Stimulated activated CD8-positive, alpha-beta memory T cell treated with anti-CD3 and anti-CD28 coated beads, Interleukin-2, amount 100 ng/mL, for 1 hour (primary cell): Measurements from ENCODE around the gene TYW1B.
"Not testable (repeated sequence)": the region's sequence is repeated elsewhere in the genome, so short reads cannot be mapped to it uniquely, and the experiment has no call there.

Experiments used
- DNase-seq, 2 donors: peaks; one replicate each; pipeline ENCODE4 v3.0.0-alpha.2; 2020; ENCODE audit warnings: low read depth in 2 of 2

The TYW1B gene

GRCh38 chr7:72555238-72555637 lies 272.8 kb downstream of the TYW1B start:
- not testable (repeated sequence) for DNase-seq

- not testable (repeated sequence) for DNase-seq
These were observed 273.6 kb downstream of the TYW1B start for GRCh38 chr7:72554401-72554800.

- not testable (repeated sequence) for DNase-seq
These were observed 277.5 kb downstream of the TYW1B start for GRCh38 chr7:72550454-72550853.

- not testable (repeated sequence) for DNase-seq
These were observed 281.3 kb downstream of the TYW1B start for GRCh38 chr7:72546586-72547237.

DNA sequence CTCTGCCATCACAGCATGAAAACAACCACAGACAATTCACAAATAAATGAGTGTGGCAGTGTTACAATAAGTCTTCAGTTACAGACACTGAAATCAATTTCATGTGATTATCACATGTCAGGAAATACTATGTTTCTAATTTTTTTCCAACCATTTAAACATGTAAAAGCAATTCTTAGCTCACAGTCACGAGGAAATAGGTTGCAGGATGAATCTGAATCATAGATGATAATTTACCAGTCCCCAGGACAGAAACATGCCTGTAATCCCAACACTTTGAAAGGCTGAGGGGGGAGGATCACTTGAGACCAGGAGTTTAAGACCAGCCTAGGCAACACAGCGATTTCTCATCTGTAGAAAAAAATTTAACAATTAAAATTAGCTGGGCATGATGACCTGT lies 283.5 kb downstream of the TYW1B start:
- not testable (repeated sequence) for DNase-seq

DNA sequence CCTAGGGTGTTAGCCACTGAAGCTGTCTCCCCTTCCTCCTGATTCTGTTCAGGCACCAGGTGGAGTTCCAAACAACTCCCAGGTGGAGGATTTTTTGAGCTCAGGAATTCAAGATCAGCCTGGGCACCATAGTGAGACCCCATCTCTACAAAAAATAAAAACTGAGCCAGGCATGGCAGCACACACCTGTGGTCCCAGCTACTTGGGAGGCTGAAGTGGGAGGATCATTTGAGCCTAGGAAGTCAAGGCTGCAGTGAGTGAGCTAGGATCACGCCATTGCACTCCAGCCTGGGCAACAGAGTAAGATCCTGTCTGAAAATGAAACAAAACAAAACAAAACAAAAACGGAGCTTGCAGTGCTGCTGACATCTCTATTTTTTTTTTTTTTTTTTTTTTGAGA lies 287.1 kb downstream of the TYW1B start:
- no peak for DNase-seq

DNA sequence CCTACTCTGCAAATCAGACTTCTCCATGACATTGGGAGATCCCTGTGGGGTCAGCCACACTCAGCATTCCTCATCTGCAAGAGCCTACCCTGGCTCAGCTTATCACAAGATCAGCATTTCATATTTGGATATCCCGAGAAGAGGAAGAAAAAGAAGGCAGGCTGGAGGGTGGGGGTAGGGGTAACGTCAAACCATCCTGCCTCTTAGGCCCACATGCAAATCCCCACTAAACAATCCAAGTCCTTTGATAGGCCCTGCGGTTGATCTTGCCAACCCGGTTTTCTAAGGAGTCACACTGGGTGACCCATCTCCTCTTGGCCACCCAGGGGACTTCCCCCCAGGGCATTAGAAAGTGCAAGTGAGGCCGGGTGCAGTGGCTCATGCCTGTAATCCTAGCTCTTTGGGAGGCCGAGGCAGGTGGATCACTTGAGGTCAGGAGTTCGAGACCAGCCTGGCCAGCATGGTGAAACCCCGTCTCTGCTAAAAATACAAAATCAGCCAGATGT lies 287.8 kb downstream of the TYW1B start:
- no peak for DNase-seq

DNA sequence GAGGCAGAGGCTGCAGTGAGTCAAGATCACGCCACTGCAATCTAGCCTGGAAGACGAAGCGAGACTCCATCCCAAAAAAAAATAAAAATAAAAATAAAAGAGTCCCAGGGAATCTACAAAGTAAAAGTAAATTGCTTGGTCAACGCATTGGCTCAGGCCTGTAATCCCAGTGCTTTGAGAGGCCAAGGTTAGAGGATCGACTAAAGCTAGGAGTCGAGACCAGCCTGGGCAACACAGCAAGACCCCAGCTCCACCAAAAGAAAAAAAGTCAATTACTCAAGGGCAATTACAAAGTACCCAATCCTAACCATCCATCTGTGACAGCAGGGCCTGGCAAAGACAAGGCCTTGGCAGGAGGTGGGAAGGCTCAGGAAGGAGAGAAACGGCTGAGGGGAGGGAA lies 288.3 kb downstream of the TYW1B start:
- DNase-seq = no peak

DNA sequence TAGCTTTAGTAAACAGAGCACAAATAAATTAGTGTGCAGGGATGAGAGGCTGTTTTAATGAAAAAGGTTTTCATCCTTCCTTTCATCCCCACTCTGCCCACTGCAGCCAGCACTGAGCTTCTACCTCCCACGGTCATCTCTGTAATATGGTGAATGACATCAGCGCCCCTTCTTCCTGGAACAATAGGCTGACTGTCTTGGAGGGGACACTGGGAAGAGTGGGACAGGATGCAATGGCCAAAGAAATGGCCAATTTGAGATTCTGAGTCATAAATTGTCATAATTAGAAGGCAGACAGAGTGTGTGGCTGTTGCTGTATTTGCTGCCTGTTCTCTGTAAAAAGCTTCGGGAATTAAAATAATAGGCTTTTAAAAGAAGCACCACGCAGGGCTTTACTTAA lies 289.1 kb downstream of the TYW1B start:
- DNase-seq = no peak

- DNase-seq = no peak
These were observed 289.9 kb downstream of the TYW1B start for GRCh38 chr7:72538147-72538546.

DNA sequence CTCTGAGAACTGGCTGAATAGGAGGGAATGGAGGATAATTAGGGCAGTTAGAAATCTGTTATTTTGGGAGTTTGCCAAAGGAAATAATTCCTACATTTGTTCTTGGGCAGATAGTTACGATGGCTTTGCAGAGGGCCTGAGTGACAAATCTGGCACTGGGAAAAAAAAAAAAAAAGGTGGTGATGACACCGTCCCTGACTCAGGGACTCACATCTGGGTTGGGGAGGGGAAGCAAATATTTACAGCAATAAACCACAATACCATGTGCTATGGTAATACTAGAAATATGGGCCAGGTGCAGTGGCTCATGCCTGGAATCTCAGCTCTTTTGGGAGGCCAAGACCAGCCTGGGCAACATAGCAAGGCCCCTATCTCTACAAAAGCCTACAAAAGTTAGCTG lies 292.0 kb downstream of the TYW1B start:
- DNase-seq = not testable (repeated sequence)

DNA sequence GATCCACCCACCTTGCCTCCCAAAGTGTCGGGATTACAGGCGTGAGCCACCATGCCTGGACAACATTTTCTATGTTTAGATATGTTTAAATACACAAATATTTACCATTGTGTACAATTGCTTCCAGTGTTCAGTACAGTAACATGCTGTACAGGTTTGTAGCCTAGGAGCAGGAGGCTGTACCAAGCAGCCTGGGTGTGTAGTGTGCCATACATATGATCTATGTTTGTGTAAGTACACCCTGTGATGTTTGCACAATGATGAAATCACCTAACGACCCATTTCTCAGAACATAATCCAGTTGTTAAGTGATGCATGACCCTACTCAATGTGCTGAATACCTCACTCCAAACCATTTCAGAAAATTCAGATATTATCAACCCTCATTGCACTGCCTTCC lies 297.0 kb downstream of the TYW1B start:
- not testable (repeated sequence) for DNase-seq
